Lower lobe of right lung (tissue), 2 donors: ENCODE measurements around the gene VCL. TPM values are rescaled to one million over a fixed set of nuclear protein-coding genes. Genes with fewer than 3 reads are reported as not detected.

ENCODE experiments used
- ATAC-seq, 2 donors: fragments of 200-7000 bp; cut with Tn5 transposase; one replicate each; pipeline ENCODE4 v1.9.1; 2020 to 2022; ENCODE audit warnings: mild to moderate bottlenecking in 2 of 2, moderate library complexity in 2 of 2
- DNase-seq: peaks from one replicate; pipeline ENCODE4 v3.0.0-alpha.2; 2020
- H3K27ac ChIP-seq: fragments of 200-600 bp; one replicate; pipeline ENCODE4 v1.8.0; 2022
- H3K27me3 ChIP-seq: fragments of 200-600 bp; one replicate; pipeline ENCODE4 v1.8.0; 2022; ENCODE audit warnings: low read depth
- H3K36me3 ChIP-seq: fragments of 200-600 bp; one replicate; pipeline ENCODE4 v1.8.0; 2022; ENCODE audit warnings: mild to moderate bottlenecking
- H3K4me1 ChIP-seq: fragments of 200-600 bp; one replicate; pipeline ENCODE4 v1.8.0; 2022
- H3K4me3 ChIP-seq: fragments of 200-600 bp; one replicate; pipeline ENCODE4 v1.8.0; 2022; ENCODE audit warnings: mild to moderate bottlenecking
- H3K9me3 ChIP-seq: fragments of 200-600 bp; one replicate; pipeline ENCODE4 v1.8.0; 2022
- CTCF ChIP-seq: fragments of 200-600 bp; IDR thresholded peaks from one replicate; pipeline ENCODE4 v1.8.0; 2022; ENCODE audit warnings: antibody characterized with exemption, mild to moderate bottlenecking
- intact Hi-C: fragments of 100-400 bp; cut with DNase I; formaldehyde crosslinking; loops from one replicate; pipeline ENCODE4 v1.11.0; 2022
- total RNA-seq: library from RNA; stranded (reverse); fragmentation: NEBNext Ultra II Directional; extraction: Animal tissue kit (Norgen Biotek cat#: 25700); gene quantifications from one replicate; pipeline ENCODE4 v1.2.1, GENCODE V29; 2021
- donor health status: DM: no; HTN: yes; CAD: no; lungs with severe emphysema.

VCL gene
- total RNA-seq, 1 donor from 2014 or later, result 106 TPM

- no peak for DNase-seq
- Histone ChIP-seq H3K27ac (no peak overlapping the region), H3K36me3 (peaks cover 25% of the 10 kb centered on the region), H3K27me3 (no peaks in the 10 kb centered on the region), H3K9me3 (no peaks in the 10 kb centered on the region), H3K4me3 (no peak overlapping the region), H3K4me1 (peaks cover 47% of the 10 kb centered on the region)
- intact Hi-C loops, result no loop called here
- no peak for ATAC-seq
- no peak for TF ChIP-seq CTCF
Observed at GRCh38 chr10:74044419-74044818, 46.5 kb downstream of the VCL start.

GRCh38 chr10:74047304-74047703 is 49.4 kb downstream of the VCL start:
- ATAC-seq, result peak; percentile 71 to 73
- TF ChIP-seq CTCF, result no peak
- DNase-seq, result no peak
- peaks cover 25% of the 10 kb centered on the region for H3K36me3 ChIP-seq
- H3K9me3 ChIP-seq, result no peaks in the 10 kb centered on the region
- H3K27ac ChIP-seq, result peak overlapping the region; percentile 61
- no peak overlapping the region for H3K4me3 ChIP-seq
- no peaks in the 10 kb centered on the region for H3K27me3 ChIP-seq
- H3K4me1 ChIP-seq, result peaks cover 45% of the 10 kb centered on the region
- intact Hi-C loops, result no loop called here

- H3K9me3 ChIP-seq, result no peaks in the 10 kb centered on the region
- peak overlapping the region; percentile 61 for H3K27ac ChIP-seq
- TF ChIP-seq CTCF, result no peak
- peaks cover 25% of the 10 kb centered on the region for H3K36me3 ChIP-seq
- peaks cover 45% of the 10 kb centered on the region for H3K4me1 ChIP-seq
- no peak overlapping the region for H3K4me3 ChIP-seq
- ATAC-seq (peak; percentile 63 to 65), DNase-seq (no peak)
- H3K27me3 ChIP-seq, result no peaks in the 10 kb centered on the region
- intact Hi-C loops, result no loop called here
Observed at GRCh38 chr10:74047871-74048270, 50.0 kb downstream of the VCL start.

- no peak overlapping the region for H3K4me3 ChIP-seq
- peak overlapping the region; percentile 61 for H3K27ac ChIP-seq
- TF ChIP-seq CTCF, result no peak
- no peak for DNase-seq
- H3K36me3 ChIP-seq, result peaks cover 20% of the 10 kb centered on the region
- ATAC-seq, result no peak
- H3K4me1 ChIP-seq, result peaks cover 45% of the 10 kb centered on the region
- intact Hi-C loops, result no loop called here
- H3K9me3 ChIP-seq, result no peaks in the 10 kb centered on the region
- no peaks in the 10 kb centered on the region for H3K27me3 ChIP-seq
Observed at GRCh38 chr10:74048433-74048832, 50.5 kb downstream of the VCL start.

- no peak for TF ChIP-seq CTCF
- Histone ChIP-seq H3K27me3 (no peaks in the 10 kb centered on the region), H3K4me3 (no peak overlapping the region), H3K4me1 (peaks cover 50% of the 10 kb centered on the region), H3K36me3 (peaks cover 4% of the 10 kb centered on the region), H3K9me3 (no peaks in the 10 kb centered on the region), H3K27ac (no peak overlapping the region)
- ATAC-seq, result no peak
- intact Hi-C loops, result no loop called here
- DNase-seq, result no peak
Observed at GRCh38 chr10:74049955-74050354, 52.0 kb downstream of the VCL start.

- Histone ChIP-seq H3K27ac (no peak overlapping the region), H3K4me1 (peaks cover 54% of the 10 kb centered on the region)
- no peak for ATAC-seq
Observed at GRCh38 chr10:74050653-74051052, 52.7 kb downstream of the VCL start.

More at GRCh38 chr10:74050653-74051052, 52.7 kb downstream of the VCL start:
- no peaks in the 10 kb centered on the region for H3K9me3 ChIP-seq
- TF ChIP-seq CTCF, result no peak
- DNase-seq, result no peak
- peaks cover 2% of the 10 kb centered on the region for H3K36me3 ChIP-seq
- intact Hi-C loops, result no loop called here
- no peak overlapping the region for H3K4me3 ChIP-seq
- H3K27me3 ChIP-seq, result no peaks in the 10 kb centered on the region
